ENCODE measurements around the gene NIPBL. TPM values are rescaled to one million over a fixed set of nuclear protein-coding genes. Genes with fewer than 3 reads are reported as not detected.
"Not testable (repeated sequence)": the region's sequence is repeated elsewhere in the genome, so short reads cannot be mapped to it uniquely, and the experiment has no call there.

Gene NIPBL
- total and polyA plus RNA-seq, 2 of the 8 experiments (the other 6 are each of a cell fraction or from before 2014, with no cell fraction given), result 21.1 to 53.5 TPM

DNA sequence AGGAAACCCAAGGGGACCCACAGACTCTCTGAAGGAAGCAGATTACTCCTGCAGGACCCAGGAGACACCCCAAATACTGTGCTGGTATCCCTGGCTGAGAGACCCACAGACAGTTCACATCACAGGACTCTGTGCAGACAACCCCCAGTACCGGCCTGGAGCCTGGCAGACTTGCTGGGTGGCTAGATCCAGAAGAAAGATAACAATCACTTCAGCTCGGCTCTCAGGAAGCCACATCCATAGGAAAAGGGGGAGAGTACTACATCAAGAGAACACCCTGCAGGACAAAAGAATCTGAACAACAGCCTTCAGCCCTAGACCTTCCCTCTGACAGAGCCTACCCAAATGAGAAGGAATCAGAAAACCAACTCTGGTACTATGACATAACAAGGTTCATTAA lies 206.4 kb downstream of the NIPBL start:
- H4K8ac ChIP-seq (ENCODE audit: extremely low read depth, insufficient read depth, low read length); H3K4me1 ChIP-seq (replicated peaks in 1 of 4; ENCODE audit: control insufficient read depth in 3 of 4, insufficient read depth in 4 of 4, low read length in 3 of 4); H2AFZ ChIP-seq (ENCODE audit: low read length); H3K4me2 ChIP-seq (ENCODE audit: insufficient read depth in 1 of 2, low read depth in 2 of 2, low read length in 2 of 2); H4K91ac ChIP-seq (replicated peaks; ENCODE audit: insufficient read length, low read length); H3K23me2 ChIP-seq (ENCODE audit: low read depth, low read length); H2BK12ac ChIP-seq (ENCODE audit: low read depth, low read length); H2BK20ac ChIP-seq (ENCODE audit: low read length); H2AK5ac ChIP-seq (ENCODE audit: low read depth, low read length); H3K23ac ChIP-seq (ENCODE audit: insufficient read length); H2BK120ac ChIP-seq (replicated peaks; ENCODE audit: low read depth, low read length); FAIRE-seq; H3K56ac ChIP-seq (replicated peaks; ENCODE audit: insufficient read length, low read depth, low read length); H3K14ac ChIP-seq (ENCODE audit: insufficient read length); H4K5ac ChIP-seq (ENCODE audit: insufficient read length, low read depth, low read length); H3K4ac ChIP-seq (replicated peaks; ENCODE audit: insufficient read length, low read depth, low read length); H3K9ac ChIP-seq (replicated peaks in 1 of 4; ENCODE audit: extremely low read depth in 1 of 4, low read depth in 3 of 4, low read length in 3 of 4); POLR2A ChIA-PET (ENCODE audit: partially characterized antibody); H2BK15ac ChIP-seq (ENCODE audit: low read length); H3K79me1 ChIP-seq (ENCODE audit: low read depth, low read length); H3K27ac ChIP-seq (ENCODE audit: low read depth, low read length); H3K9me3 ChIP-seq (ENCODE audit: insufficient read depth in 2 of 2, low read depth in 1 of 2, low read length in 1 of 2); H3K79me2 ChIP-seq (ENCODE audit: control insufficient read depth in 1 of 2, insufficient read depth in 2 of 2, low read length in 2 of 2); H3K4me3 ChIP-seq (ENCODE audit: extremely low read depth in 1 of 4, insufficient read depth in 2 of 4, low read depth in 3 of 4, low read length in 4 of 4); H2BK5ac ChIP-seq (ENCODE audit: low read depth, low read length); H4K20me1 ChIP-seq (replicated peaks in 1 of 2; ENCODE audit: control insufficient read depth in 1 of 2, insufficient read depth in 2 of 2, low read length in 2 of 2); H3K18ac ChIP-seq (ENCODE audit: extremely low read depth, low read length); H3K36me3 ChIP-seq (ENCODE audit: control insufficient read depth in 2 of 4, insufficient read depth in 4 of 4, low read length in 3 of 4); DNase-seq (ENCODE audit: low read depth in 1 of 2, low spot score in 2 of 2): not testable (repeated sequence)
- 84% methylated on average over 2 of the region's 2 CpGs; no CpG with 5 or more reads in 1 of the 2 experiments for WGBS, 2 experiments (ENCODE audit: extremely low coverage in 1 of 2, insufficient coverage in 1 of 2, insufficient read length in 1 of 2, insufficient replicate concordance in 2 of 2, low coverage in 1 of 2, low lambda C conversion rate in 2 of 2, missing lambda C conversion rate in 1 of 2)
- CTCF ChIA-PET (ENCODE audit: partially characterized antibody), result interaction anchor here (1.1 kb wide), 1 partner anchor 113 kb away, joined by 3 read pairs; no protein-coding TSS in a partner anchor
- H3K27me3 ChIP-seq (replicated peaks in 1 of 4; ENCODE audit: control insufficient read depth in 3 of 4, extremely low read depth in 1 of 4, insufficient read depth in 3 of 4, low read length in 3 of 4), result peaks cover 13 to 24% (median 21%) of the 10 kb centered on the region in 4 experiments; a peak in 6 of 7 replicates

- H3K79me1 ChIP-seq (ENCODE audit: low read depth, low read length); H3K79me2 ChIP-seq (ENCODE audit: control insufficient read depth in 1 of 2, insufficient read depth in 2 of 2, low read length in 2 of 2); H3K27ac ChIP-seq (ENCODE audit: low read depth, low read length); H2BK20ac ChIP-seq (ENCODE audit: low read length); H3K4me1 ChIP-seq (replicated peaks in 1 of 4; ENCODE audit: control insufficient read depth in 3 of 4, insufficient read depth in 4 of 4, low read length in 3 of 4); H2AK5ac ChIP-seq (ENCODE audit: low read depth, low read length); H2BK12ac ChIP-seq (ENCODE audit: low read depth, low read length); H3K4me2 ChIP-seq (ENCODE audit: insufficient read depth in 1 of 2, low read depth in 2 of 2, low read length in 2 of 2); H3K14ac ChIP-seq (ENCODE audit: insufficient read length); H3K56ac ChIP-seq (replicated peaks; ENCODE audit: insufficient read length, low read depth, low read length); H2BK5ac ChIP-seq (ENCODE audit: low read depth, low read length); DNase-seq (ENCODE audit: low read depth in 1 of 2, low spot score in 2 of 2); FAIRE-seq; H4K8ac ChIP-seq (ENCODE audit: extremely low read depth, insufficient read depth, low read length); H4K91ac ChIP-seq (replicated peaks; ENCODE audit: insufficient read length, low read length); H2AFZ ChIP-seq (ENCODE audit: low read length); CTCF ChIA-PET (ENCODE audit: partially characterized antibody); H3K23me2 ChIP-seq (ENCODE audit: low read depth, low read length); H3K36me3 ChIP-seq (ENCODE audit: control insufficient read depth in 2 of 4, insufficient read depth in 4 of 4, low read length in 3 of 4); H3K4ac ChIP-seq (replicated peaks; ENCODE audit: insufficient read length, low read depth, low read length); H3K9ac ChIP-seq (replicated peaks in 1 of 4; ENCODE audit: extremely low read depth in 1 of 4, low read depth in 3 of 4, low read length in 3 of 4); H3K4me3 ChIP-seq (ENCODE audit: extremely low read depth in 1 of 4, insufficient read depth in 2 of 4, low read depth in 3 of 4, low read length in 4 of 4); H4K20me1 ChIP-seq (replicated peaks in 1 of 2; ENCODE audit: control insufficient read depth in 1 of 2, insufficient read depth in 2 of 2, low read length in 2 of 2); H2BK120ac ChIP-seq (replicated peaks; ENCODE audit: low read depth, low read length); H3K23ac ChIP-seq (ENCODE audit: insufficient read length); H4K5ac ChIP-seq (ENCODE audit: insufficient read length, low read depth, low read length); H2BK15ac ChIP-seq (ENCODE audit: low read length); H3K18ac ChIP-seq (ENCODE audit: extremely low read depth, low read length); H3K9me3 ChIP-seq (ENCODE audit: insufficient read depth in 2 of 2, low read depth in 1 of 2, low read length in 1 of 2); POLR2A ChIA-PET (ENCODE audit: partially characterized antibody): not testable (repeated sequence)
- 84% methylated on average over 1 of the region's 1 CpG; no CpG with 5 or more reads in 1 of the 2 experiments for WGBS, 2 experiments (ENCODE audit: extremely low coverage in 1 of 2, insufficient coverage in 1 of 2, insufficient read length in 1 of 2, insufficient replicate concordance in 2 of 2, low coverage in 1 of 2, low lambda C conversion rate in 2 of 2, missing lambda C conversion rate in 1 of 2)
- H3K27me3 ChIP-seq (replicated peaks in 1 of 4; ENCODE audit: control insufficient read depth in 3 of 4, extremely low read depth in 1 of 4, insufficient read depth in 3 of 4, low read length in 3 of 4), result peaks cover 15 to 28% (median 25%) of the 10 kb centered on the region in 4 experiments; a peak in 6 of 7 replicates
Observed at GRCh38 chr5:37086026-37086425, 209.5 kb downstream of the NIPBL start.

Data from H1 (cell line).